CD14-positive monocyte (primary cell): ENCODE measurements around the gene NAA60. TPM values are rescaled to one million over a fixed set of nuclear protein-coding genes. Genes with fewer than 3 reads are reported as not detected.

Source experiments
- DNase-seq, 3 donors: peaks; one replicate each; pipeline ENCODE4 v3.0.0-alpha.2; 2011 to 2022
- H2AFZ ChIP-seq: 2 replicates; pipeline ENCODE4 v1.6.0; 2012; ENCODE audit warnings: mild to moderate bottlenecking, low read depth, low read length, inconsistent platforms; ENCODE audit not compliant: insufficient read depth, poor library complexity, severe bottlenecking
- H3K27ac ChIP-seq, 2 donors: 1 replicate in 1 of 2; 2 replicates in 1 of 2; pipeline ENCODE4 v1.5.1; 2012 to 2013; ENCODE audit warnings: low read length in 2 of 2, control low read depth in 1 of 2, inconsistent platforms in 1 of 2, low read depth in 1 of 2, mild to moderate bottlenecking in 1 of 2
- H3K27me3 ChIP-seq, 2 donors: one replicate each; pipeline versions ENCODE4 v1.6.0 to v1.6.1; 2011 to 2013; ENCODE audit warnings: low read length in 2 of 2; ENCODE audit not compliant: control insufficient read depth in 2 of 2, insufficient read depth in 2 of 2
- H3K36me3 ChIP-seq, 2 donors: replicated peaks in 1 of 2; 1 replicate in 1 of 2; 2 replicates in 1 of 2; pipeline versions ENCODE4 v1.5.1 to v1.6.1; 2012 to 2013; ENCODE audit warnings: low read length in 2 of 2, control low read depth in 1 of 2, inconsistent platforms in 1 of 2, mild to moderate bottlenecking in 1 of 2; ENCODE audit not compliant: insufficient read depth in 2 of 2, control insufficient read depth in 1 of 2
- H3K4me1 ChIP-seq, 2 donors: 1 replicate in 1 of 2; 2 replicates in 1 of 2; pipeline versions ENCODE4 v1.5.1 to v1.6.1; 2012 to 2013; ENCODE audit warnings: low read length in 2 of 2, control low read depth in 1 of 2, inconsistent platforms in 1 of 2, mild to moderate bottlenecking in 1 of 2, moderate library complexity in 1 of 2; ENCODE audit not compliant: insufficient read depth in 2 of 2, control insufficient read depth in 1 of 2
- H3K4me2 ChIP-seq: replicated peaks from 2 replicates; pipeline ENCODE3; 2012; ENCODE audit warnings: low read length, moderate library complexity, mild to moderate bottlenecking; ENCODE audit not compliant: poor library complexity, severe bottlenecking; ENCODE audit errors: extremely low read depth
- H3K4me3 ChIP-seq, 3 experiments: fragments of 200-600 bp in 1 of 3; sonication (generic) in 1 of 3; replicated peaks in 1 of 3; 1 replicate in 2 of 3; 2 replicates in 1 of 3; pipeline ENCODE4 v1.5.1; 2011 to 2013; ENCODE audit warnings: low read length in 3 of 3, mild to moderate bottlenecking in 3 of 3, control low read depth in 2 of 3, low read depth in 2 of 3, inconsistent platforms in 1 of 3, moderate library complexity in 1 of 3
- H3K79me2 ChIP-seq: 2 replicates; pipeline ENCODE4 v1.6.0; 2012; ENCODE audit warnings: mild to moderate bottlenecking, control low read depth, inconsistent platforms, low read length, moderate library complexity; ENCODE audit not compliant: insufficient read depth
- H3K9ac ChIP-seq: 2 replicates; pipeline ENCODE4 v1.6.0; 2017; ENCODE audit warnings: low read length, mild to moderate bottlenecking; ENCODE audit not compliant: insufficient read depth, poor library complexity, severe bottlenecking
- H3K9me3 ChIP-seq, 2 donors: replicated peaks in 1 of 2; 1 replicate in 1 of 2; 2 replicates in 1 of 2; pipeline versions ENCODE4 v1.5.1 to v1.6.1; 2012 to 2013; ENCODE audit warnings: low read length in 2 of 2, control low read depth in 1 of 2; ENCODE audit not compliant: control insufficient read depth in 1 of 2, insufficient read depth in 1 of 2
- H4K20me1 ChIP-seq: 2 replicates; pipeline ENCODE4 v1.6.0; 2012; ENCODE audit warnings: mild to moderate bottlenecking, low read length, control low read depth, moderate library complexity; ENCODE audit not compliant: insufficient read depth
- H3K27ac Mint-ChIP-seq, 7 donors: one replicate each; pipeline ENCODE4 v1.8.0; 2020; ENCODE audit warnings: mild to moderate bottlenecking in 7 of 7, mixed read lengths in 7 of 7, moderate library complexity in 6 of 7, inconsistent platforms in 2 of 7
- H3K27me3 Mint-ChIP-seq, 3 donors: one replicate each; pipeline ENCODE4 v1.8.0; 2021 to 2022; ENCODE audit warnings: low read depth in 3 of 3, mild to moderate bottlenecking in 3 of 3, mixed read lengths in 3 of 3, moderate library complexity in 3 of 3, inconsistent platforms in 1 of 3
- H3K36me3 Mint-ChIP-seq, 2 donors: one replicate each; pipeline ENCODE4 v1.8.0; 2020; ENCODE audit warnings: mixed read lengths in 2 of 2, inconsistent platforms in 1 of 2, mild to moderate bottlenecking in 1 of 2
- H3K4me1 Mint-ChIP-seq: one replicate; pipeline ENCODE4 v1.8.0; 2020; ENCODE audit warnings: mild to moderate bottlenecking, mixed read lengths
- H3K4me3 Mint-ChIP-seq, 2 donors: one replicate each; pipeline ENCODE4 v1.8.0; 2020; ENCODE audit warnings: mild to moderate bottlenecking in 2 of 2, mixed read lengths in 2 of 2, moderate library complexity in 1 of 2
- H3K9me3 Mint-ChIP-seq, 7 donors: one replicate each; pipeline ENCODE4 v1.8.0; 2020 to 2022; ENCODE audit warnings: mixed read lengths in 7 of 7, mild to moderate bottlenecking in 6 of 7, moderate library complexity in 6 of 7, inconsistent platforms in 2 of 7
- WGBS: methylation state at CpG from one replicate; pipeline ENCODE4 v1.1.5; 2013; ENCODE audit warnings: missing lambda C conversion rate; ENCODE audit not compliant: insufficient coverage; 5-methylcytosine and 5-hydroxymethylcytosine counted together
- intact Hi-C, 2 donors: fragments of 100-400 bp; cut with micrococcal nuclease; formaldehyde crosslinking; loops; one replicate each; pipeline versions ENCODE4 v1.15.0 to v1.15.1; 2023
- polyA plus RNA-seq, 3 donors: library from polyadenylated mRNA; depleted of rRNA in 1 of 3; unstranded in 2 of 3; stranded (reverse) in 1 of 3; fragments of 300-500 nt in 2 of 3; fragments of >200 nt in 1 of 3; fragmentation: Illumina TruSeq in 2 of 3; gene quantifications; 1 replicate in 2 of 3; 2 replicates in 1 of 3; pipeline ENCODE4 v1.2.3, GENCODE V29; 2012 to 2021
- TF ChIP-seq, protein P1 (sequence below): fragments of 200-600 bp; IDR thresholded peaks from one replicate; pipeline ENCODE4 v1.8.0; 2022; ENCODE audit warnings: antibody characterized with exemption, mild to moderate bottlenecking

Gene NAA60
- polyA plus RNA-seq, 3 donors: 19.5 to 48.8 (median 29.7) TPM

DNA sequence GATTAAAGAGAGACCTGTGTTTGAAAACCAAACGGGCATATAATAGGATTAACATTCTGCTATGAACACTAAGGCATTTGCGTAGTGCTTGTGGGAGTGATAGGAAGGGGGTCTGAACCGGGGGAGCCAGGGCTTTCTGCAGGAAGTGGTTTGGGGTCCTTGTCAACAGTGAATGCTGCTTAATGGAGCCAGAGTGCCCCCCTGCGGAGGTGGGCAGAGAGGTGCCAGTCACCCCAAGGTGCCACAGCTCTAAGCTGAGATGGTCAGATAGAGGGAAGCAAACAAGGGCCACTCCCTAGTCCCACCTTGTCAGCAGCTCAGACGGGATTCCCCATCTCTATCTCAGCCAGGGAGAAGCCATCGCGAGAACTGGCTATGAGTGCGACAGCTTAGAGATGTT is 17.7 kb downstream of the NAA60 start:
- Mint-ChIP-seq H3K27me3 (no peaks in the 10 kb centered on the region), H3K36me3 (peaks cover 13 to 17% of the 10 kb centered on the region in 2 donors), H3K4me1 (peaks cover 62% of the 10 kb centered on the region), H3K9me3 (no peaks in the 10 kb centered on the region), H3K4me3 (no peak overlapping the region), H3K27ac (peak overlapping the region in 4 of 7 donors; percentile 8 to 60 (median 46))
- Histone ChIP-seq H3K27me3 (no peaks in the 10 kb centered on the region), H3K9ac (no peak overlapping the region), H2AFZ (no peak overlapping the region), H4K20me1 (peaks cover 78% of the 10 kb centered on the region), H3K27ac (no peak overlapping the region), H3K9me3 (no peaks in the 10 kb centered on the region), H3K79me2 (peaks cover 89% of the 10 kb centered on the region), H3K4me3 (no peak overlapping the region), H3K4me1 (peaks cover 35 to 48% of the 10 kb centered on the region in 2 donors), H3K4me2 (no peak overlapping the region), H3K36me3 (peaks cover 6 to 10% of the 10 kb centered on the region in 2 donors)
- intact Hi-C loops: loop anchor here in 1 of 2 donors (5.0 kb wide), 1 partner anchor 36 kb away; the partner anchor contains the start of gene C16orf90
- TF ChIP-seq, protein P1, sequence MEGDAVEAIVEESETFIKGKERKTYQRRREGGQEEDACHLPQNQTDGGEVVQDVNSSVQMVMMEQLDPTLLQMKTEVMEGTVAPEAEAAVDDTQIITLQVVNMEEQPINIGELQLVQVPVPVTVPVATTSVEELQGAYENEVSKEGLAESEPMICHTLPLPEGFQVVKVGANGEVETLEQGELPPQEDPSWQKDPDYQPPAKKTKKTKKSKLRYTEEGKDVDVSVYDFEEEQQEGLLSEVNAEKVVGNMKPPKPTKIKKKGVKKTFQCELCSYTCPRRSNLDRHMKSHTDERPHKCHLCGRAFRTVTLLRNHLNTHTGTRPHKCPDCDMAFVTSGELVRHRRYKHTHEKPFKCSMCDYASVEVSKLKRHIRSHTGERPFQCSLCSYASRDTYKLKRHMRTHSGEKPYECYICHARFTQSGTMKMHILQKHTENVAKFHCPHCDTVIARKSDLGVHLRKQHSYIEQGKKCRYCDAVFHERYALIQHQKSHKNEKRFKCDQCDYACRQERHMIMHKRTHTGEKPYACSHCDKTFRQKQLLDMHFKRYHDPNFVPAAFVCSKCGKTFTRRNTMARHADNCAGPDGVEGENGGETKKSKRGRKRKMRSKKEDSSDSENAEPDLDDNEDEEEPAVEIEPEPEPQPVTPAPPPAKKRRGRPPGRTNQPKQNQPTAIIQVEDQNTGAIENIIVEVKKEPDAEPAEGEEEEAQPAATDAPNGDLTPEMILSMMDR: no peak
- WGBS: 7% methylated on average over 2 of the region's 8 CpGs
- DNase-seq: peak in 1 of 3 donors; percentile 58

GRCh38 chr16:3465301-3465700 is 21.8 kb downstream of the NAA60 start:
- H3K36me3 ChIP-seq: peaks cover 20 to 38% of the 10 kb centered on the region in 2 donors
- peaks cover 100% of the 10 kb centered on the region for H3K79me2 ChIP-seq
- no peak overlapping the region for H2AFZ ChIP-seq
- intact Hi-C loops: no loop called here
- H3K4me1 Mint-ChIP-seq: peaks cover 42% of the 10 kb centered on the region
- H3K27ac Mint-ChIP-seq: peak overlapping the region in 1 of 7 donors; percentile 10
- no peak overlapping the region for H3K9ac ChIP-seq
- TF ChIP-seq, protein P1: no peak
- no peak overlapping the region for H3K4me3 Mint-ChIP-seq
- 90% methylated on average over 8 of the region's 12 CpGs for WGBS
- no peaks in the 10 kb centered on the region for H3K9me3 ChIP-seq
- H3K4me1 ChIP-seq: peaks cover 10 to 14% of the 10 kb centered on the region in 2 donors
- no peak overlapping the region for H3K4me2 ChIP-seq
- no peak overlapping the region for H3K27ac ChIP-seq
- H3K9me3 Mint-ChIP-seq: no peaks in the 10 kb centered on the region
- H4K20me1 ChIP-seq: peaks cover 100% of the 10 kb centered on the region
- peaks cover 28 to 42% of the 10 kb centered on the region in 2 donors for H3K36me3 Mint-ChIP-seq
- no peaks in the 10 kb centered on the region for H3K27me3 Mint-ChIP-seq
- no peak for DNase-seq
- H3K4me3 ChIP-seq: no peak overlapping the region
- H3K27me3 ChIP-seq: no peaks in the 10 kb centered on the region
